ENCODE data around the gene GRIN1.
"Not testable (repeated sequence)": the region's sequence is repeated elsewhere in the genome, so short reads cannot be mapped to it uniquely, and the experiment has no call there.

GRIN1 gene

DNA sequence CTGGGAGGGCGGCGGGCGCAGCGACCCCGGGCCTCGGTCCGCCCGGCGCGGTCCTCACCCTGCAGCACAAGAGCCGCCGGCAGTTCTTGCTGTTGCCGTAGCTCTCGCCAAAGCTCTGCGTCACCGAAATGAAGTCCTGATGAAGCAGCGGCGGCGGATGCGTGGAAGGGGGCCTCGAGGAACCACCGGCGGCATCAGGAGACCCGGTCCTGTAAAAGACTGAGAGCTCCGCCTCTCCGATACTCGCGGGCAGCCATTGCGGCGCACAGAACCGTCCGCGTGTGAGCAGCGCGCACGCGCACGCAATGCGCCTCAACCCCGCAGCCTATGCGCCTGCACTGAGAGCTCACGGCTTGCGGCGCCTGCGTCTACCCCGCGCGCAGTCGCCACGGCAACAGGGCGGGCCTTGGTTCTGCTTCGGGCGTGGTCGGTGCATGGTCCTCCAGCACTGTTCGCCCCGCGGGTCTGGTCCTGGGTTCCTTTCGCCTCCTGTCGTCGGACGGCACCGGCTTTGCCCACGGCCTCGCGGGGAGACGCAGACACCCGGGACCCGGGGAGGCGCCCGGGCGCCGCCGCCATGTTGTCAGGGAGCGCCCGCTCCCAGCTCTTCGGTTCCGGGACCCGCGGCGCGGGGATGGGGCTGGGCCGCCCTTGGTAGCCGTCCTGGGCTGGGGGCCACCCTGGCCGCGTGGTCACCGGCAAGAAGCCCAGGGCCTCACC is 9.3 kb upstream of the GRIN1 start:
- peak; percentile 90 to 91 for DNase-seq

DNA sequence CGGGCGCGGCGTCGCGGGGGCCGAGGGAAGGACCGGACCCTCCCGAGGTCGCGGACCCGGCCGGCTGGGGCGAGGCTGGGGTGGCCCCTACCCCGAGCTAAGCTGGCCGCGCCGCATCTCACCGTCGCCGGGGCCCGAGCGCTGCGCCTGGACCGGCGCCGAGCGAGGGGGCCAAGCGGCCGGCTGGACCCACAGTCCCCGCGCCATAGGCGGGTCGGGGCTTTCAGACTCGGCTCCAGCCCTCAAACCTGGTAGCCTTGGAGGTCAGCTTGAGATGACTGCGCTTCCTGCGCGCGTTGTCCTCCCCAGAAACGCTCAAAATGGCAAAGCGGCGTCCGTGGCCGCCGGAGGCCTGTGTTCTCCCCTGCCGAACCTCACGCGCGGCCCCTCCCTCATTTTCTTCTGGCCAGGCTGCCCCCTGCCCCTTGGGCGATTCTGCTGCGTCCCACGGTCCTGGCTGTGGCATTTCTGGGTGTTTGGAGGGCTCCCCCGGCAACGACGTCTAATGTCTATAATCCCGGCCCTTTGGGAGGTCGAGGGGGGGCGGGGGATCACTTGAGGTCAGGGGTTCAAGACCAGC is 8.7 kb upstream of the GRIN1 start:
- no peak for DNase-seq

DNA sequence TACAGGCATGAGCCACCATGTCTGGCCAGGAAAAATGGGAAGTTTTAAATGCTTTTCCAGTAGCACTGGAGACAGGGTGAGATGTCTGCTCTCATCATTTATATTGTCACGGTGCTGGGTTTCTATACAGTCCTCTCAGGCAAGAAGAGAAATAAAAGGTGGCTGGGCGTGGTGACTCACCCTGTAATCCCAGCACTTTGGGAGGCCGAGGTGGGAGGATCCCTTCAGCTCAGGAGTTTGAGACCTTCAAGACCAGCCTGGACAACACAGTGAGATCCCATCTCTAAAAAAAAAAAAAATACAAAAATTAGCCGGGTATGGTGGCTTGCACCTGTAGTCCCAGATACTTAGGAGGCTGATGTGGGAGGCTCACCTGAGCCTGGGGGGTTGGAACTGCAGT is 4.8 kb upstream of the GRIN1 start:
- DNase-seq = no peak

DNA sequence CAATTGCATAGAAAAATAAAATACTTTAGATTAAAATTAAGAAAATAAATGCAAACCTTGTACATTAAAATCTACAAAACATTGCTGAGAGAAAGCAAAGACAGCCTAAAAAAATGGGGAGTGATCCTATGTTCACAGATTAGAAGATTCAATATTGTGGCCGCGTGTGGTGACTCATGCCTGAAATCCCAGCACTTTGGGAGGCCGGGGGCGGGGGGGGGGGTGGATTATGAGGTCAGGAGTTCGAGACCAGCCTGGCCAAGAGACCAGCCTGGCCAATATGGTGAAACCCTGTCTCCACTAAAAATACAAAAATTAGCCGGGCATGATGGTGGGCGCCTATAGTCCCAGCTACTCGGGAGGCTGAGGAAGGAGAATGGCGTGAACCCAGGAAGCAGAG is 3.8 kb upstream of the GRIN1 start:
- not testable (repeated sequence) for DNase-seq

DNA sequence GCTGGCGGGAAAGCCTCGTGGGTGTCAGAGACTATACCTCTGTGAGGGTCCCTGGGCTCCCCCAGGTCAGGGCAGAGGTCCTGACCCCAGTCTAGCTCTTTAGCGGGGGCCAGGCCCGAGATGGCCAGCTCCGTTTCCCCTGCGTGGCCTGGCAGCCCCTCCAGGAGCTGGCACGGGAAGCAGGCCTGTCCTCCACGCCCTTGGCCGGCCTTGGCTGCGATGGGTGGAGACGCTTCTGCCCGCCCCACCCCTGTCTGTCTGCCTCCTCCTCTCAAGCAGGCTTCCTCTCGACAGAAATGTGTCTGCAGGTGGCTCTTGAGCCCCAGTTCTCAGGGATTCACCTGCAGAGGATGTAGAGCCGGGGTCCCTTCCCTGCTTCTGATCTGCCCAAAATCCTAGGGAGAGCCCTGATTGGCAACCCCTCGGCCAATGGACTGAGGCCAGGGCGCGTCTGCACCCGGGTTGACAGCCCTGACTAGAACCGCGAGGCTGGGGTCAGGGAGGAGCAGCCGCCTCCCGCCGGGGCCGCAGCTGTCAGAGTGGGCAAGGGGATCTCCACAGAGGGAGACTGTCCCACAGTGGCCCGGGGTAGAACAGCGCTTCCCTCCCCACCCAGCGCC is 2.6 kb upstream of the GRIN1 start:
- DNase-seq = no peak

GRCh38 chr9:137136881-137137607 is 1.9 kb upstream of the GRIN1 start:
- DNase-seq = no peak

DNA sequence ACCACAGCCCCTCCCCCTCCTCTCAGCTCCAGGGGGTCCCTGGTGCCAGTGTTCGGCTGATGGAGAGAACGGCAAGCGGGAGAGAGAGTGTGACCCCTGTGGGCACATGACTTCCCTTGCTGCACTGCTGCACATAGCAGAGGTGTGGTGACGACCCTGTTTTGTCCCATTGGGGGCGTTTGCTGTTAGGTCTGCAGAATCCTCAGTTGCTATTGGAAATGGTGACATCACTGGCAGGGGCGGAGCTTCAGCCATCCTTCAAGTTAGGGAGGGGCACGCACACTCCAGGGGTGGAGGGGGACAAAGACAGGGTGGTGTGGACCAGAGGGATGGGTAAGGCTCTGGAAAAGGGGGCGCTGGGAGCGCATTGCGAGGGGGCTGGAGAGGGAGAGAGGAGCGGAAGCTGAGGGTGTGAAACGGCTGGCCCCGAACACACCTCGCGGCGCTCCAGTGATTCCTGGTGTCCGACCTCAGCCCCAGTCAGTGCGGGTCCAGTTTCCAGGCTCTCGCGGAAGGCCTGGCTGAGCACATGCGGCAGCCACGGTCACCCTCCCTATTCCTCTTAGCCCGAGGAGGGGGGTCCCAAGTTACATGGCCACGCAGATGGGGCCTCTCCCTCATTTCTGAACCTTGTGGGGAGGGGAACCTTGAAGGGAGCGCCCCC is 764 bp upstream of the GRIN1 start:
- DNase-seq = no peak

DNA sequence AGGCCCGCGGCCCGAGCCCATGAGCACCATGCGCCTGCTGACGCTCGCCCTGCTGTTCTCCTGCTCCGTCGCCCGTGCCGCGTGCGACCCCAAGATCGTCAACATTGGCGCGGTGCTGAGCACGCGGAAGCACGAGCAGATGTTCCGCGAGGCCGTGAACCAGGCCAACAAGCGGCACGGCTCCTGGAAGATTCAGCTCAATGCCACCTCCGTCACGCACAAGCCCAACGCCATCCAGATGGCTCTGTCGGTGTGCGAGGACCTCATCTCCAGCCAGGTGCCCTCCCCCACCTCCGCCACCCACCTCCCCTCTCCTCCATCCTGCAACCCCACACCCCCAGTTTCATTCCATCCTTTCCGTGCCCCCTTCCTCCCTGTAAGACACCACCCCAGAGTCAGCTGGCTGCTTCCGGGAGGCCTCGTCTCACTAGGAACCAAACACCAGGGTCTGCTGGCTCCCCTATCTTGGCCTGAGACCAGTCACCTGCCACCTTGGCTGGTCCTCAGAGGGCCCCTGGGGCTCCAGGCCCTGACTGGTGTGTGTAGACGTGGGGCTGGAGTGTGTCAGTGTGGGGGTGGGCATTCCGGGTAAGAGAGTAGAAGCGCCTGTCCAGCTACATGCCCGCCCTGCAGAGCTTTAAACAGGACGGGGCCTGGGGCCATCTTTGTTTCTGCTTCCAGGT is 655 bp downstream of the GRIN1 start:
- no peak for DNase-seq

- DNase-seq = no peak
These were observed 1.4 kb downstream of the GRIN1 start for GRCh38 chr9:137140151-137141012.

DNA sequence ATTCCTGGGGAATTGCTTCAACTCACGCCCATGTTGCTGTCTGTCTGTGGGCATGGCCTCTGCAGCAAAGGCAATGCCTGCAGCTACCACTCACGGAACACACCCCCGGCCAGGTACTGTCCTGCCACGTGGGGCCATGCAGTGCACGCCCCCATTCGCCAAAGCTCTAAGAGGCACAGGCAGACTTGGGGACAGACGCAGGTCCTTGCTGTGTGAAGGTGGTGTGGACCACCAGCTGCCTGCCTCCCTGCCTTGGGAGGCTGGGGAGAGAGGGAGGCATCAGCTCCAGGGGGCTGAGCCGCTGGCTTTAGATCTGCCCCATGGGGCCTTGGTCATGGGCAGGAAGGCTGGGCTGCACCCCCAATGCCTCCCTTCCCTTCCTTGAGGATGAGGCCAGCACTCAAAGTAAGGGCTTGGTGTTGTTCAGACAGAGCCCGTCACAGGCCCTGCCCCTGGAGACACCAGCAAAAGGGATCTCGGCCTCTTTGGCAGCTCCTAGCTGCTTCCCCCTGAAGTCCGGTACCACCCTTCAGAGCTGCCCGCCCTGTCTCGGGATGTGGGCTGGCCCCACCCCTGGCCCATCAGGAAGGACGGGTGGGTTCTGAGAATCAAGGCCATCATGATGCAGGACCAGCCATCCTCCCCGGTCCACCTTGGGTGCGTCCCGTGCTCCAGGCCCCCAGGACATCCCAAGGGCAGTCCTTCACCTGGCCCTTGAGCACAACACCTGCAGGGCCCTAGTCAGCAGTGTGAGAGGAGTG is 2.3 kb downstream of the GRIN1 start:
- no peak for DNase-seq

DNA sequence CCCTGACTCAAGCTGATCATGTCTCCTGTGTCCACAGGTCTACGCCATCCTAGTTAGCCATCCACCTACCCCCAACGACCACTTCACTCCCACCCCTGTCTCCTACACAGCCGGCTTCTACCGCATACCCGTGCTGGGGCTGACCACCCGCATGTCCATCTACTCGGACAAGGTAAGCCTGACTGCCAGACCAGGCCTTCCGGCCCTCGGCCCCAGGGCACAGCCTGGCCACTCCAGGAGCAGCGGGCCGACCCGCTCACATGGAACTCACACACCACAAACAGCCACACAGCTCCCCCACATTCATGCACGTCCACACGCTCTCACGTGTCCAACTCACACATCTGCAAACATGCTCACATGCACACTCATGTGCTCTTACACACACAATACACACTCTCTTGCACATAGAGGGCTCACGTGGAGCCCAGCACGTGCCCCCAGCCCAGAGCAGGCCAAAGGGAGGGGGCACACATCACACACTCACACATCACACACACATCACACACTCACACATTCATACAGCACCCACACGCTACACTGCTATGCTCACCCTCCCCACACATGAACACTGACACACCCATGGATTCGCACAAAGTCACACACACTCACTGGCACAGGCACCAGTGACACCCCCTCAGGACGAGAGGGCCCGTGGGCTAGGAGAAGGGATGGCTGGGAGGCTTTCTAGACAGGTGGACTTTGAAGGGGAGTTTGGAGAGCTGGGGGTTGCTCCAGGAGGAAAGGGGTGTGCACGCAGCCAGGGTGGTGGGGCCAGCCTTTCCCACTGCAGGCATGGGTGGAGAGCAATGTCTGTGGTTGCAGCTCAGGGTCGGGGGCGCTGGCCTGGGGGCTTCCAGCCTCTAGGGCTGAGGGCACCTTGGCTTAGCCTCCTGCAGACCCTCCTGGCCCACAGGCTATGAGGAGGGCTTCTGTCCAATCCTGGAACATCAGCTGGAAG is 3.3 kb downstream of the GRIN1 start:
- no peak for DNase-seq

DNA sequence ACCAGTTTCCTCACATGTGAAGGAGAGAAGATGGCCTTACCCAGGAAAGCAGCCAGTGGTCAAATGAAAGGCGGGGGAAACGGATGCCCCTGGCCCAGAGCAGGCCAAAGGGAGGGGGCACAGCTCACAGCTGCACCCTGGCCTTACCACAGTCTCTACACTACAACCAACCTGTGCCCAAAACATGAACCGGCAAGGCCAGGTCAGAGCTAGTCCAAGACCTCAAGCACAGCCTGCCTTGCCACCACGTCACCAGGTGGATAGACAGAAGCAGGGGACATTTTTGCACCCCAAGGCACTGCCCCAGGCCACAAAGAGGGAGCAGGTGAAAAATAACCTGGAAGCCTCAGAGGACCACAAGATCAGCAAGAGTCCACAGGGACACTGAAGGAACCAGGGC is 4.5 kb downstream of the GRIN1 start:
- DNase-seq = no peak

DNA sequence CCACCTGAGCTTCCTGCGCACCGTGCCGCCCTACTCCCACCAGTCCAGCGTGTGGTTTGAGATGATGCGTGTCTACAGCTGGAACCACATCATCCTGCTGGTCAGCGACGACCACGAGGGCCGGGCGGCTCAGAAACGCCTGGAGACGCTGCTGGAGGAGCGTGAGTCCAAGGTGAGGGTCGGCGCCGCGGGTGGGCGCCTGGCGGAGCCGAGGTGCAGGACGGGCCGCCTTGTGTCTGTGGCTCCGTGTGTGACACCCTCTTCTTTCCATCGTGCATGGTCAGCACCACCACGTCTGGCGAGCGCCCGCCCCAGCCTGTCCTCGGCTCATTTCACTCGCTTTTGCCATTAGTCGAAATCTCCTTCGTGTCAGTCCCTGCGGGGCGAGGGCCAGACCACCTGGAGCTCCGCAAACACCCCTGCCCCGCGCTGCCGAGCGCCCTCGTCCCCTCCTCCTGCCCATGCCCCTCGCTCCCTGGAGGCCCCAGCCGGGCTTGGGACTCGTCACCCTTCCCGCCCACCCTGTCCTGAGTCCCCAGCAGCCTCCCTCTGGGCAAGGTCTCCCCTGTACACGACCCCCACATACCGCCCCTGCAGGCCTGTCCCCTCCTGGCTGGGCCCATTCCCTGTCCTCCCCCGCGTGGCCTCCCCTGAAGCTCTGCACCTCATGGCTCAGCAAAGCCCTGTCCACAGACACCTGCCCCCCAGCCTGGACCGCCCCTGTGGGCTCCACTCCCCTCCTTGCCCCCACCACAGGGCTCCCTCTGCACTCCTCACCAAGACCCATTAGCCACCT is 7.0 kb downstream of the GRIN1 start:
- no peak for DNase-seq

DNA sequence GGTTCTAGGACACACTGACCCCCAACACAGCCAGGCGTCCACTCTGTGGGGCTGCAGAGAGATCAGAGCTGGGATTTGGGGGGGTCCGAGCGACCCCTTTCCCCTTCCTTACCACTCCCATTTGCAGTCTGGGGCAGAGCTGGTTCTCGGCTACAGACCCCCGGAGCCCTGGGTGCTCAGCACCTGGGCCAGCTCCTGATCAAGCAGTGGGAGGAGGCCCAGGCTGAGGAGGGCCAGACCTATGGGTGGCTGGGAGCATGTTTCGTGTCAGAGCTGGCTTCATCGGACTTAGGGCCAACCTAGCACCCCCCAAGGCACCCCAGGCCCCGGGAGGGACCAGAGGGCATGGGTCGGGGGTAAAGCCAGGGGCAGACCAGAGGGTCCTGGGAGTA is 7.6 kb downstream of the GRIN1 start:
- DNase-seq = no peak

GRCh38 chr9:137147091-137147792 is 8.3 kb downstream of the GRIN1 start:
- no peak for DNase-seq

DNA sequence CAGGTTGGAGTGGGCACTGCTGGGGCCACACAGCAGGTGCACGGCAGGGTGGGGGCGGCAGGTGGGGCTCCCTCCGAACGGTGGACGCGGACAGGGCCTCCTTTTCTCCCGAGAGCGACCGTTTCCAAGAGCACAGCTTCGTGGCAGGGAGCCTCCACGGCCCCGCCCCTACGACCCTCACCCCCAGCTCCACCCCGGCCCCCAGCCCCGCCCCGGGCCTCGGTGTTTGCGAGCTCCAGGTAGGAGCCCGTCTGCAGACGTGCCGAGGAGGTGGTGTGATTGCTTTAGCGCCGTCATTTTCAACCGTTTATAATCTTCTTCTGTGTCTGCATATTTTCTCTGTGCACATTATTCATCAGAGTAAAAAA is 8.8 kb downstream of the GRIN1 start:
- no peak for DNase-seq

DNA sequence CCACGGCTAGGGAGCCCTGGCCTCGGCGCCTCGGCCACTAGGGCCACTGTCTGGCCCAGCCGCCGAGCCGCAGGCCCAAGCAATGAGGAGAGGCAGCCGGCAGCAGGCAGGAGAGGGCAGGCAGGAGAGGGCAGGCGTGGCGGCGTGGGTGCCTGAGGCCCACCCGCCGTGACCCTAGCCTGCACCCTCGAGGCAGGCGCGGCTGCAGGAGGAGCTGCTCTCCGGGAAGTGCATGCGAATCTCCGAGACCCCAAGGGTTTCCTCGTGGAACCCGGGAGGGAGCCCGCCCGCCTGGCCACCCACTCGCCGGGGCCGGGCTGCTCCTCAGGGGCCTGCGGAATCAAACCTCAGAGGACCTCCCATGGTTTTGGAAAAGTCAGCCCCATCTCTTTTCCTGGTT is 9.3 kb downstream of the GRIN1 start:
- DNase-seq = no peak

- DNase-seq = no peak
These were observed 9.7 kb downstream of the GRIN1 start for GRCh38 chr9:137148661-137149060.

All from CD4-positive, alpha-beta T cell treated with Interleukin-4 for 1 hour (primary cell).